Ectodermal cell (in vitro differentiated cells): Measurements from ENCODE around the gene FGD3.

ENCODE experiments used
- H3K27ac ChIP-seq: 2 replicates; pipeline ENCODE4 v1.7.0; 2013; ENCODE audit warnings: mild to moderate bottlenecking, low read depth, low read length; ENCODE audit not compliant: insufficient read depth, poor library complexity, severe bottlenecking
- H3K27me3 ChIP-seq: 2 replicates; pipeline ENCODE4 v1.7.0; 2013; ENCODE audit warnings: mild to moderate bottlenecking, low read length; ENCODE audit not compliant: insufficient read depth, control insufficient read depth, poor library complexity, severe bottlenecking
- H3K36me3 ChIP-seq: one replicate; pipeline ENCODE4 v1.7.0; 2013; ENCODE audit warnings: low read length; ENCODE audit not compliant: control insufficient read depth, insufficient read depth
- H3K4me1 ChIP-seq: one replicate; pipeline ENCODE4 v1.7.0; 2013; ENCODE audit warnings: low read length; ENCODE audit not compliant: control insufficient read depth, insufficient read depth
- H3K4me3 ChIP-seq: 2 replicates; pipeline ENCODE4 v1.7.0; 2013; ENCODE audit warnings: low read depth, low read length, control low read depth; ENCODE audit not compliant: insufficient read depth
- H3K9me3 ChIP-seq: 2 replicates; pipeline ENCODE4 v1.7.0; 2013; ENCODE audit warnings: mild to moderate bottlenecking, low read length, moderate library complexity; ENCODE audit not compliant: control insufficient read depth
- WGBS, 2 experiments: methylation state at CpG; one replicate each; pipeline ENCODE4 v1.1.7; 2013; ENCODE audit warnings: missing lambda C conversion rate in 2 of 2; 5-methylcytosine and 5-hydroxymethylcytosine counted together

Gene FGD3

GRCh38 chr9:92954886-92955285 lies 7.6 kb downstream of the FGD3 start:
- WGBS, 2 experiments: 91 to 93% methylated on average over 9 of the region's 9 CpGs

DNA sequence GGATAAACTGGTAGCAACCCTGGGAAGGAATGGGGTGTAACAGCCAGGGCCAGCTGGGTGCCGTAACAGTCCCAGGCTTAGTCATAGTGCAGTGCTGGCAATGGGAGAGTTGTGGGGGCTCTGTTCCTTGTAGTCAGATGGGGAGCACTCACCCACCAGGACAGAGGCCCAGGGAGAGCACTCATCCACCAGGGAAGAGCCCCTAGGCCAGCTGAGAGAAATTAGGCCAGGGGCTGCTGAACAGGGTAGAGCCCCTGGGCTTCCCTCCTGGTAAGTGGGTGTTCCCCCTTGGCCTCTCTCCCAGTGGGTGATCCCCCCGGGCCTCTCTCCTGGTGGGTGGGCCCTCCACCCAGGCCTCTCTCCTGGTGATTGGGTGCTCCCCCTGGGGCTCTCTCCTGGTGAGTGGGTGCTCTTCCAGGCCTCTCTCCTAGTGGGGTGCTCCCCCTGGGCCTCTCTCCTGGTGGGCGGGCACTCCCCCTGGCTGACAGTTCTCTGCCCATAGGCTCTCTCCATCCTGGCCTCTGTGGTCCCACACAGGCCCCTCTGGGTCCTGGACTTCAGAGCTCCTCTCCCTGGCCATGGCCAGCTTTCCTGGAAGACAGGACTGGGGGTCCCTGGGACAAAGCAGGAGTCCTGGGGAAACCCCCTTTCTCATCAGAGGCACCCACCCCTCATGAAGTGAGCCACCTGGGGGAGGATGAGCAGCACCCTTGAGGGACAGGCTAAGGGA lies 13.4 kb downstream of the FGD3 start:
- H3K4me3 ChIP-seq: no peak overlapping the region
- no peaks in the 10 kb centered on the region for H3K9me3 ChIP-seq
- no peak overlapping the region for H3K27ac ChIP-seq
- H3K4me1 ChIP-seq: no peaks in the 10 kb centered on the region
- no peaks in the 10 kb centered on the region for H3K27me3 ChIP-seq
- no peaks in the 10 kb centered on the region for H3K36me3 ChIP-seq
- WGBS, 2 experiments: 90 to 93% methylated on average over 3 of the region's 3 CpGs

More at GRCh38 chr9:92954886-92955285, 7.6 kb downstream of the FGD3 start:
- no peaks in the 10 kb centered on the region for H3K27me3 ChIP-seq
- no peaks in the 10 kb centered on the region for H3K9me3 ChIP-seq
- no peak overlapping the region for H3K27ac ChIP-seq
- no peak overlapping the region for H3K4me3 ChIP-seq
- no peaks in the 10 kb centered on the region for H3K36me3 ChIP-seq
- H3K4me1 ChIP-seq: no peaks in the 10 kb centered on the region

DNA sequence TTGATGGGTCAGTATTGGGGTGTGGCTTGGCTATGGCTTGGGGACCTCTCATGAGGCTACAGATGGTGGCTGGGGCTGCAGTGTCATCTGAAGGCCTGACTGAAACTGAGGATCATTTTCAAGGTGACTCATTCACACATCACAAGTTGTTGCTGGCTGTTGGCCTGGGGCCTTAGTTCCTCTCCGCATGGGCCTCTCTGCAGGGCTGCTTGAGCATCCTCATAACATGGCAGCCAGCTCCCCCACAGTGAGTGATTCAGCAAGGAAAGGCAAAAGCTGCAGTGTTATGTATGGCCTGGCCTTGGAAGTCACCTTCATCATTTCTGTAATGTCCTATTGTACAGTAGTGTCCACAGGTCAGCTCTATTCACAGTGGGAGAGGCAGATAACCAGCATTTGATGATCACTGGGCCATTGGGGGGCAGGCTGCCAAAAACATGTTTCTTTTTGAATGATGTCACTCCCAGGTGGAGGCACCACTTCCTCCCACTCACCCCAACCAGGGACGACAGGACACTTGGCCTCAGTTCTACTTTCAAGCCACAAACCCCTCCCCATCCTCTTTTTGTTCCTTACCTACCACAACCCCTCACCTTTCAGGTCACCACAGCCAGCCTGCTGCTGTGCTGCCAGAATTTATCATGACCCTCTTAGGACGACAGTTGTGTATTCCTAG lies 14.4 kb downstream of the FGD3 start:
- H3K27me3 ChIP-seq: no peaks in the 10 kb centered on the region
- H3K27ac ChIP-seq: no peak overlapping the region
- no peaks in the 10 kb centered on the region for H3K4me1 ChIP-seq
- no peak overlapping the region for H3K4me3 ChIP-seq
- H3K9me3 ChIP-seq: no peaks in the 10 kb centered on the region
- 86 to 91% methylated on average over 3 of the region's 3 CpGs for WGBS, 2 experiments
- no peaks in the 10 kb centered on the region for H3K36me3 ChIP-seq

GRCh38 chr9:92962303-92962649 lies 15.0 kb downstream of the FGD3 start:
- Histone ChIP-seq H3K27ac (no peak overlapping the region), H3K4me1 (no peaks in the 10 kb centered on the region), H3K36me3 (no peaks in the 10 kb centered on the region), H3K9me3 (no peaks in the 10 kb centered on the region), H3K27me3 (no peaks in the 10 kb centered on the region), H3K4me3 (no peak overlapping the region)
- WGBS, 2 experiments: 94 to 97% methylated on average over 2 of the region's 2 CpGs

DNA sequence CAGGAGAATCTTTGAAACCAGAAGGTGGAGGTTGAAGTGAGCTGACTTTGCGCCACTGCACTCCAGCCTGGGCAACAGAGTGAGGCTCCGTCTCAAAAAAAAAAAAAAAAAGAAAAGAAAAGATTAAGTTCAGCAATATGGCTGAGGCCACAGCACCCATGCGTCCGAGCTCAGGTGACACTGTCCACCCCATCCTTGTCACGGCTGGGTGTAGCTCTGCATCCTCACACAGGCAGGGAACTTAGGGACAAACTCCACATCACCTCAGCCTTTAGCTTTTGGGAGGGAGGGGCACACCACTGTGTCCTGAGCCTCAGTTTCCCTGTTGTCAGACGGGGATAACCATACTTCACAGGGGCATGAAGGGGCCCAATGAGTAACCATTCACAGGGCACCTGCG lies 15.5 kb downstream of the FGD3 start:
- Histone ChIP-seq H3K4me1 (no peaks in the 10 kb centered on the region), H3K27me3 (no peaks in the 10 kb centered on the region), H3K4me3 (no peak overlapping the region), H3K36me3 (no peaks in the 10 kb centered on the region), H3K9me3 (no peaks in the 10 kb centered on the region), H3K27ac (no peak overlapping the region)
- WGBS, 2 experiments: 93 to 97% methylated on average over 7 of the region's 7 CpGs

GRCh38 chr9:92963831-92964606 lies 16.7 kb downstream of the FGD3 start:
- 90 to 93% methylated on average over 16 of the region's 16 CpGs for WGBS, 2 experiments
- no peaks in the 10 kb centered on the region for H3K36me3 ChIP-seq
- H3K27me3 ChIP-seq: no peaks in the 10 kb centered on the region
- H3K27ac ChIP-seq: no peak overlapping the region
- peaks cover 3% of the 10 kb centered on the region for H3K4me1 ChIP-seq
- H3K9me3 ChIP-seq: no peaks in the 10 kb centered on the region
- H3K4me3 ChIP-seq: no peak overlapping the region

DNA sequence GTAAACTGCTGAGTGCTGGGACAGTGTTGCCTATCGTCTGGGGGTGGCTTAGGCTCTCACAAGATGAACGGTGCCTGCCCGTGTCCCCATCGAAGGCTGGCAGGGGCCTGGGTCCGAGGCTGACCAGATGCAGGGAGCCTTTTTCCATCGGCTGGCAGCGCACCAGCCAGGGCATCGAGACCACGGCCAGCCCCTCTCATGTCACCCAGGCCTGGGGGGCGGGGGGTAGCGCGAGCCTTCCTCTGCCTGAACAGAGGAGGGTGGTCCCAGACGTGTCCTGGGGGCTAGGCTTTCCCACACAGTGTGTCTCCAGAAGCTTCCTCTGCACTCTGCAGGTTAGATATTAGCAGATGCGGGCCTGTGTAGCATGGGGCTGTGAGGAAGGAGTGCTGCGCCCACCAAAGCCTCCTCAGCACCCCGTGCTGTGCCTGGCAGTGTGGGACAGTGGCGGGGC lies 17.3 kb downstream of the FGD3 start:
- H3K36me3 ChIP-seq: no peaks in the 10 kb centered on the region
- no peaks in the 10 kb centered on the region for H3K27me3 ChIP-seq
- H3K4me3 ChIP-seq: no peak overlapping the region
- WGBS, 2 experiments: 88 to 89% methylated on average over 17 of the region's 17 CpGs
- peaks cover 7% of the 10 kb centered on the region for H3K4me1 ChIP-seq
- H3K27ac ChIP-seq: no peak overlapping the region
- H3K9me3 ChIP-seq: no peaks in the 10 kb centered on the region

- no peak overlapping the region for H3K4me3 ChIP-seq
- H3K9me3 ChIP-seq: no peaks in the 10 kb centered on the region
- H3K27ac ChIP-seq: no peak overlapping the region
- whole genome bisulfite sequencing, 2 experiments: 85 to 86% methylated on average over 19 of the region's 19 CpGs
- H3K27me3 ChIP-seq: no peaks in the 10 kb centered on the region
- no peaks in the 10 kb centered on the region for H3K36me3 ChIP-seq
- H3K4me1 ChIP-seq: peaks cover 12% of the 10 kb centered on the region
Observed at GRCh38 chr9:92965061-92965758, 17.9 kb downstream of the FGD3 start.

GRCh38 chr9:92965759-92966517 lies 18.6 kb downstream of the FGD3 start:
- Histone ChIP-seq H3K4me1 (peaks cover 17% of the 10 kb centered on the region), H3K27ac (no peak overlapping the region), H3K4me3 (no peak overlapping the region), H3K9me3 (no peaks in the 10 kb centered on the region), H3K27me3 (no peaks in the 10 kb centered on the region), H3K36me3 (no peaks in the 10 kb centered on the region)
- 88 to 89% methylated on average over 17 of the region's 17 CpGs for WGBS, 2 experiments
